Tibial artery (tissue), 4 donors: ENCODE measurements around the gene RTCA.

Experiments
- DNase-seq, 2 donors: peaks; one replicate each; pipeline ENCODE4 v3.0.0-alpha.2; 2019
- H3K27ac ChIP-seq, 2 donors: fragments of 200-600 bp; sonication (generic) in 1 of 2; 1 replicate in 1 of 2; 2 replicates in 1 of 2; pipeline ENCODE4 v1.5.1; 2018 to 2019; ENCODE audit warnings: mild to moderate bottlenecking in 1 of 2
- H3K27me3 ChIP-seq, 2 donors: fragments of 200-600 bp; sonication (generic) in 1 of 2; one replicate each; pipeline versions ENCODE4 v1.5.1 to v1.6.0; 2016 to 2019
- H3K36me3 ChIP-seq, 3 donors: fragments of 200-600 bp; sonication (generic) in 2 of 3; one replicate each; pipeline ENCODE4 v1.5.1; 2016 to 2019; ENCODE audit warnings: mild to moderate bottlenecking in 2 of 3
- H3K4me1 ChIP-seq, 4 donors: fragments of 200-600 bp; sonication (generic) in 2 of 4; 1 replicate in 3 of 4; 2 replicates in 1 of 4; pipeline ENCODE4 v1.5.1; 2016 to 2019
- H3K4me3 ChIP-seq, 2 donors: fragments of 200-600 bp; sonication (generic) in 1 of 2; 1 replicate in 1 of 2; 2 replicates in 1 of 2; pipeline ENCODE4 v1.5.1; 2018 to 2019; ENCODE audit warnings: mild to moderate bottlenecking in 2 of 2
- H3K9me3 ChIP-seq, 3 donors: fragments of 200-600 bp; sonication (generic) in 1 of 3; one replicate each; pipeline ENCODE4 v1.5.1; 2016 to 2019
- intact Hi-C: fragments of 100-400 bp; cut with DNase I; formaldehyde crosslinking; loops from one replicate; pipeline ENCODE4 v1.15.0; 2023; ENCODE audit warnings: low total_unique reads
- TF ChIP-seq, protein P1 (sequence below), 2 experiments: fragments of 200-600 bp in 1 of 2; fragments of 450-650 bp in 1 of 2; IDR thresholded peaks; one replicate each; pipeline ENCODE4 v1.5.1; 2017 to 2019; ENCODE audit warnings: antibody characterized with exemption in 2 of 2, mild to moderate bottlenecking in 1 of 2, moderate library complexity in 1 of 2

RTCA gene

DNA sequence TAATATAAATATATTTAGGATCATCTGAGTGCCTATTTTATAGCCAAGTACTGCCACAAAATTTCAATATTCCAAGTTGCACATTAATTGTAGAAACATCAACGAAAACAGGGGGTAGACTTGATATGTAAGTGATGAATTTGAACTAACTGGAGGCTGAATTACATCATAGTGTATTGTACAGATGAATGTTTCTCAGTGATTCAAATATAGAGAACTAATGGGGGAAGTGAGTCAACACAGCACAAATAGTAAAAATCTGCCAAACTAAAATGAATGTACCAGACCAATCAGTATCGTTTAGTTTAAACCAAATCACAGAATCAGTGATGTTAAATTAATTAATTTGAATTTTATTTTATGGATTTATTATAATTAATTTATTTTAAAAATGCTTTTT lies 42.8 kb downstream of the RTCA start:
- H3K27me3 ChIP-seq: no peaks in the 10 kb centered on the region
- H3K4me3 ChIP-seq: no peak overlapping the region
- TF ChIP-seq, protein P1, sequence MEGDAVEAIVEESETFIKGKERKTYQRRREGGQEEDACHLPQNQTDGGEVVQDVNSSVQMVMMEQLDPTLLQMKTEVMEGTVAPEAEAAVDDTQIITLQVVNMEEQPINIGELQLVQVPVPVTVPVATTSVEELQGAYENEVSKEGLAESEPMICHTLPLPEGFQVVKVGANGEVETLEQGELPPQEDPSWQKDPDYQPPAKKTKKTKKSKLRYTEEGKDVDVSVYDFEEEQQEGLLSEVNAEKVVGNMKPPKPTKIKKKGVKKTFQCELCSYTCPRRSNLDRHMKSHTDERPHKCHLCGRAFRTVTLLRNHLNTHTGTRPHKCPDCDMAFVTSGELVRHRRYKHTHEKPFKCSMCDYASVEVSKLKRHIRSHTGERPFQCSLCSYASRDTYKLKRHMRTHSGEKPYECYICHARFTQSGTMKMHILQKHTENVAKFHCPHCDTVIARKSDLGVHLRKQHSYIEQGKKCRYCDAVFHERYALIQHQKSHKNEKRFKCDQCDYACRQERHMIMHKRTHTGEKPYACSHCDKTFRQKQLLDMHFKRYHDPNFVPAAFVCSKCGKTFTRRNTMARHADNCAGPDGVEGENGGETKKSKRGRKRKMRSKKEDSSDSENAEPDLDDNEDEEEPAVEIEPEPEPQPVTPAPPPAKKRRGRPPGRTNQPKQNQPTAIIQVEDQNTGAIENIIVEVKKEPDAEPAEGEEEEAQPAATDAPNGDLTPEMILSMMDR (IDR thresholded peaks at IDR 0.05): no peak
- H3K4me1 ChIP-seq: no peaks in the 10 kb centered on the region
- H3K9me3 ChIP-seq: peaks cover 0 to 7% (median 0%) of the 10 kb centered on the region in 3 donors
- intact Hi-C loops: no loop called here
- DNase-seq: no peak
- H3K36me3 ChIP-seq: no peaks in the 10 kb centered on the region
- H3K27ac ChIP-seq: no peak overlapping the region

DNA sequence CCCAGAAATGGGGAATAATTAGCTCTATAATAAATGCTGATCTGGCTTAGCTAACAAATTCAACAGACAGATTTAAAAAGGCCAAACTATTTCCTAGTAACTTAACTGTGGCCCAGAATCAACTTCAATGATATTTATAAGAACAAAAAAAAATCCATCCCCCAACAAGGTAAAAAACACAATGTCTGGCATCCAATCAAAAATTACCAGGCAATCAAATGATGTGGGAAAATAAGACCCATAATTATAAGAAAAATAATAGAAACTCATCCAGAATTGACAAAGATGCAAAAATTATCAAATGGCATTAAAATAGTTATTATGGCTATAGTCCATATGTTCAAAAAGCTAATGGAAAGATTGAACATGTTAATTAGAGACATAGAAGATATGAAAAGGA lies 43.8 kb downstream of the RTCA start:
- TF ChIP-seq, protein P1 (IDR thresholded peaks at IDR 0.05): no peak

DNA sequence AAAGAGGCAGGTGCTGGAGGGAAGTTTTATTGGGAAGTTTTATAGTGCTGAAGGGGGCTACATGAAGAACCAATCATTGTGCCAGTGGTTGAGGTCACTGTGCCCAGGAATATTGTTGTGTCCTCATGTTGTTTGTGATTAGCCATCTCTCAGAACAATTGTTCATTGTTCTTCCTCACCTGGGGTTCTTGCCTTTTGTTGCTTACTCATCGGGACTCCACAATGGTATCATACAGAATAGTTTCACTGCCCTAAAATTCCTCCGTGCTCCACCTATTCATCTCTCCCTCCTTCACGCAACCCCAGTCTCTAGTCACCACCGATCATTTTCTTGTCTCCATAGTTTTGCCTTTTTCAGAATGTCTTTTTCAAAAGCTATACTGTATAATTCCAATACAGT lies 47.4 kb downstream of the RTCA start:
- no peak overlapping the region for H3K4me3 ChIP-seq

More for the DNA sequence above, 43.8 kb downstream of the RTCA start:
- H3K27ac ChIP-seq: no peak overlapping the region
- peaks cover 0 to 7% (median 0%) of the 10 kb centered on the region in 3 donors for H3K9me3 ChIP-seq
- H3K4me3 ChIP-seq: no peak overlapping the region
- DNase-seq: no peak
- no peaks in the 10 kb centered on the region for H3K36me3 ChIP-seq
- H3K4me1 ChIP-seq: no peaks in the 10 kb centered on the region
- H3K27me3 ChIP-seq: no peaks in the 10 kb centered on the region
- intact Hi-C loops: no loop called here

DNA sequence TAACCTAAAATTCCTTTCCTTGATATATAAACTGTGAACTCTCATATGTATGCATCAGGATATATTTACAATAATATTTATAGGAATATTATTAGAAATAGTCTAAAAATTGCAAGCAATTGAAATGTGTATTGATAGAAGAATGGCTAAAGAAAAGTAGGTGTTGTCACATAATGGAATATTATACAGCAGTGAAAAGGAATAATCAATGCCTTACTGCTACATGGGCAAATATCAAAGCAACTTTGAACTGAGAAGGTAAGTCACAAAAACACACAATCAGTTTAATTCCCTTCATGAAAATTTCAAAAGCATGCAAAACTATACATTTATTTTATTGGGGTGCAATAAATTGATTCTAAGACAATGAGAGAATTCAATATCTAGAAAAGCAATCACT lies 50.6 kb downstream of the RTCA start:
- TF ChIP-seq, protein P1 (IDR thresholded peaks at IDR 0.05): no peak
- intact Hi-C loops: no loop called here

More for the DNA sequence above, 47.4 kb downstream of the RTCA start:
- Histone ChIP-seq H3K27me3 (no peaks in the 10 kb centered on the region), H3K27ac (no peak overlapping the region), H3K9me3 (peaks cover 0 to 13% (median 0%) of the 10 kb centered on the region in 3 donors), H3K36me3 (no peaks in the 10 kb centered on the region), H3K4me1 (no peaks in the 10 kb centered on the region)
- TF ChIP-seq, protein P1 (IDR thresholded peaks at IDR 0.05): no peak
- DNase-seq: no peak
- intact Hi-C loops: no loop called here

DNA sequence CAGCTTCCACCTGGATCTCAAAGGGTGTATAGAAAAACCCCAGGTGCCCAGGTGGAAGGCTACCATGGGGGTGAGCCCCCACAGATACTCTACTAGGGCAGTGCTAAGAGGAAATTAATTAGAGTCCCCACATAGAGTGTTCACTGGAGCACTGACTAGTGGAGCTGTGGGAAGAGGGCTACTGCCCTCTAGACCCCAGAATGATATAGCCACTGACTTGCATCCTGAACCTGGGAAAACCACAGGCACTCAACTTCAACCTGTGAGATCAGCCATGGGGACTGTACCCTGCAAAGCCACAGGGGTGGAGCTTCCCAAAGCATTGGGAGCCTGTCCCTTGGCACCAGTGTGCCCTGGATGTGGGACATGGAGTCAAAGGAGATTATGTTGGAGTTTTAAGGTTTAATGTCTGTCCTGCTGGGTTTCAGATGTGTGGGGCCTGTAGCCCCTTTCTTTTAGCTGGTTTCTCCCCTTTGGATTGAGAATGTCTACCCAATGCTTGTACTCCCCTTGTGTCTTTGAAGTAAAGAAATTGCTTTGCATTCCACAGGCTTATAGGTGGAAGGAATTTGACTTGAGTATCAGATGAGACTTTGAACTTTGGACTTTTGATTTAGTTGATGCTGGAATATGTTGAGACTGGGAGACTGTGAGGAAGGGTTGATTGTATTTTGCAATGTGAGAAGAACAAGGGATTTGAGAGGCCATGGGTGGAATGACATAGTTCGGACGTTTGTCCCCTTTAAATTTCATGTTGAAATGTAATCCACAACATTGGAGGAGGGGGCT lies 54.5 kb downstream of the RTCA start:
- intact Hi-C loops: no loop called here
- no peak for DNase-seq
- Histone ChIP-seq H3K4me3 (no peak overlapping the region), H3K27me3 (no peaks in the 10 kb centered on the region), H3K27ac (no peak overlapping the region), H3K9me3 (peaks cover 0 to 19% (median 11%) of the 10 kb centered on the region in 3 donors), H3K36me3 (no peaks in the 10 kb centered on the region), H3K4me1 (no peaks in the 10 kb centered on the region)
- TF ChIP-seq, protein P1 (IDR thresholded peaks at IDR 0.05): no peak

More for the DNA sequence above, 50.6 kb downstream of the RTCA start:
- no peak overlapping the region for H3K27ac ChIP-seq
- no peak for DNase-seq
- H3K36me3 ChIP-seq: no peaks in the 10 kb centered on the region
- H3K27me3 ChIP-seq: no peaks in the 10 kb centered on the region
- H3K9me3 ChIP-seq: peaks cover 0 to 19% (median 11%) of the 10 kb centered on the region in 3 donors
- H3K4me3 ChIP-seq: no peak overlapping the region
- no peaks in the 10 kb centered on the region for H3K4me1 ChIP-seq
